HCT116 (cell line): Measurements from ENCODE around the gene CNPY3. TPM values are rescaled to one million over a fixed set of nuclear protein-coding genes. Genes with fewer than 3 reads are reported as not detected.
"Not testable (repeated sequence)": the region's sequence is repeated elsewhere in the genome, so short reads cannot be mapped to it uniquely, and the experiment has no call there.

Experiments used
- ATAC-seq: fragments of 200-7000 bp; cut with Tn5 transposase; 2 replicates; pipeline ENCODE4 v1.9.1; 2020; ENCODE audit warnings: mild to moderate bottlenecking, moderate library complexity
- Bru-seq: library from RNA; stranded (reverse); fragments of 400-500 nt; gene quantifications from one replicate; lab custom pipeline; 2021; lab: Mats Ljungman, UMichigan
- BruChase-seq, 2 experiments: library from RNA; stranded (reverse); fragments of 400-500 nt; gene quantifications; one replicate each; lab custom pipeline; 2021; lab: Mats Ljungman, UMichigan
- BruUV-seq: library from RNA; stranded (reverse); fragments of 400-500 nt; replicated peaks from 2 replicates; lab custom pipeline; 2021; lab: Mats Ljungman, UMichigan
- CTCF ChIA-PET: fragments of 300-600 bp; sonication (Branson Sonifier 250); formaldehyde crosslinking; loops from one replicate; lab custom pipeline; 2021; ENCODE audit warnings: antibody characterized with exemption; lab: Charles Lee
- POLR2A ChIA-PET: fragments of 300-600, 350-600 bp; sonication (Branson Sonifier 250); formaldehyde crosslinking; loops from one replicate; lab custom pipeline; 2021; ENCODE audit warnings: antibody characterized with exemption; lab: Charles Lee
- RAD21 ChIA-PET, 2 experiments: fragments of 300-600 bp; sonication (Branson Sonifier 250); formaldehyde crosslinking; loops; one replicate each; lab custom pipeline; 2023; ENCODE audit warnings: low total read pairs in 2 of 2; ENCODE audit not compliant: uncharacterized antibody in 2 of 2, unreplicated experiment in 2 of 2, low non-redundant PET in 1 of 2; lab: Charles Lee
- DNase-seq: peaks from one replicate; pipeline ENCODE4 v3.0.0-alpha.2; 2010; ENCODE audit warnings: low read depth, low spot score
- H2AFZ ChIP-seq: fragments of 200-600 bp; shearing (Covaris generic), sonication (generic); 2 replicates; pipeline ENCODE4 v1.6.1; 2017; ENCODE audit warnings: low read depth, mixed run types, mixed read lengths, antibody characterized with exemption, low read length; ENCODE audit not compliant: poor library complexity, severe bottlenecking
- H3K27ac ChIP-seq: 2 replicates; pipeline ENCODE4 v1.5.1; 2012; ENCODE audit warnings: low read depth, low read length
- H3K27me3 ChIP-seq: fragments of 200-600 bp; sonication (generic); 2 replicates; pipeline ENCODE4 v1.6.1; 2016; ENCODE audit warnings: mixed run types, low read length, mixed read lengths; ENCODE audit not compliant: insufficient read depth
- H3K36me3 ChIP-seq, 2 experiments: fragments of 200-500 bp in 1 of 2; fragments of 200-600 bp in 1 of 2; sonication (Bioruptor generic) in 1 of 2; sonication (generic) in 1 of 2; 2 replicates each; pipeline versions ENCODE4 v1.5.1 to v1.6.1; 2014 to 2016; ENCODE audit warnings: low read length in 2 of 2, inconsistent platforms in 1 of 2, mixed read lengths in 1 of 2, mixed run types in 1 of 2; ENCODE audit not compliant: insufficient read depth in 2 of 2, control insufficient read depth in 1 of 2
- H3K4me1 ChIP-seq, 2 experiments: fragments of 200-600 bp in 1 of 2; sonication (generic) in 1 of 2; 2 replicates each; pipeline versions ENCODE4 v1.5.1 to v1.6.1; 2012 to 2017; ENCODE audit warnings: low read length in 2 of 2, inconsistent platforms in 1 of 2, mild to moderate bottlenecking in 1 of 2, mixed read lengths in 1 of 2, mixed run types in 1 of 2, moderate library complexity in 1 of 2; ENCODE audit not compliant: insufficient read depth in 2 of 2, control insufficient read depth in 1 of 2
- H3K4me2 ChIP-seq: fragments of 200-600 bp; sonication (generic); 2 replicates; pipeline ENCODE4 v1.6.1; 2017; ENCODE audit warnings: mixed run types, low read length, mixed read lengths
- H3K4me3 ChIP-seq, 2 experiments: fragments of 200-600 bp in 1 of 2; sonication (generic) in 1 of 2; replicated peaks in 1 of 2; 2 replicates each; pipeline ENCODE4 v1.5.1; 2011 to 2016; ENCODE audit warnings: low read length in 2 of 2, control low read depth in 1 of 2, low read depth in 1 of 2, mild to moderate bottlenecking in 1 of 2, mixed read lengths in 1 of 2, mixed run types in 1 of 2
- H3K79me2 ChIP-seq: fragments of 200-600 bp; sonication (generic); 2 replicates; pipeline ENCODE4 v1.6.1; 2017; ENCODE audit warnings: mild to moderate bottlenecking, mixed run types, low read length, moderate library complexity, mixed read lengths; ENCODE audit not compliant: insufficient read depth
- H3K9ac ChIP-seq: fragments of 200-600 bp; sonication (generic); 2 replicates; pipeline ENCODE4 v1.6.1; 2016; ENCODE audit warnings: low read length, mixed read lengths
- H3K9me2 ChIP-seq: fragments of 200-600 bp; sonication (generic), shearing (Covaris generic); 2 replicates; pipeline ENCODE4 v1.6.1; 2017; ENCODE audit warnings: mixed run types, mild to moderate bottlenecking, moderate library complexity; ENCODE audit not compliant: insufficient read depth
- H3K9me3 ChIP-seq, 2 experiments: fragments of 200-500 bp in 1 of 2; fragments of 200-600 bp in 1 of 2; sonication (Bioruptor generic) in 1 of 2; sonication (generic) in 1 of 2; 2 replicates each; pipeline ENCODE4 v1.6.1; 2014 to 2017; ENCODE audit warnings: low read length in 2 of 2, mixed read lengths in 2 of 2, inconsistent platforms in 1 of 2, low read depth in 1 of 2, mild to moderate bottlenecking in 1 of 2, mixed run types in 1 of 2, moderate library complexity in 1 of 2; ENCODE audit not compliant: control insufficient read depth in 1 of 2, insufficient read depth in 1 of 2
- H4K20me1 ChIP-seq: fragments of 200-600 bp; sonication (generic), shearing (Covaris generic); 2 replicates; pipeline ENCODE4 v1.6.1; 2017; ENCODE audit warnings: mixed run types, mild to moderate bottlenecking, moderate library complexity; ENCODE audit not compliant: insufficient read depth
- CBX3 ChIP-seq: IDR thresholded peaks from 2 replicates; pipeline ENCODE4 v1.6.1; 2012; ENCODE audit warnings: low read depth
- CEBPB ChIP-seq: IDR thresholded peaks from 2 replicates; pipeline ENCODE4 v1.6.1; 2012; ENCODE audit warnings: low read depth
- ELF1 ChIP-seq: IDR thresholded peaks from 2 replicates; pipeline ENCODE4 v1.6.1; 2012; ENCODE audit warnings: low read depth, borderline replicate concordance
- MAX ChIP-seq: IDR thresholded peaks from 2 replicates; pipeline ENCODE4 v1.6.1; 2012
- POLR2A ChIP-seq: IDR thresholded peaks from 2 replicates; pipeline ENCODE4 v1.7.0; 2011; ENCODE audit warnings: borderline replicate concordance; ENCODE audit not compliant: insufficient read depth, insufficient read length; ENCODE audit errors: extremely low read depth
- POLR2AphosphoS5 ChIP-seq: IDR thresholded peaks from 2 replicates; pipeline ENCODE4 v1.6.1; 2011; ENCODE audit warnings: mild to moderate bottlenecking, low read depth, low read length, moderate library complexity
- RAD21 ChIP-seq: IDR thresholded peaks from 2 replicates; pipeline ENCODE4 v1.6.1; 2012; ENCODE audit warnings: low read depth, mild to moderate bottlenecking
- SIN3A ChIP-seq: IDR thresholded peaks from 2 replicates; pipeline ENCODE4 v1.6.1; 2012; ENCODE audit warnings: low read depth
- SP1 ChIP-seq: IDR thresholded peaks from 2 replicates; pipeline ENCODE4 v1.6.1; 2012; ENCODE audit warnings: low read depth
- TCF7L2 ChIP-seq: IDR thresholded peaks from 2 replicates; pipeline ENCODE4 v1.7.0; 2011; ENCODE audit warnings: borderline replicate concordance, inconsistent platforms; ENCODE audit not compliant: insufficient read depth, insufficient read length; ENCODE audit errors: extremely low read depth
- YY1 ChIP-seq: IDR thresholded peaks from 2 replicates; pipeline ENCODE4 v1.6.1; 2011; ENCODE audit warnings: low read length, low read depth, moderate library complexity, mild to moderate bottlenecking; ENCODE audit not compliant: insufficient replicate concordance; ENCODE audit errors: extremely low read depth
- ZBTB33 ChIP-seq: IDR thresholded peaks from 2 replicates; pipeline ENCODE4 v1.6.1; 2011; ENCODE audit warnings: mild to moderate bottlenecking, low read length, moderate library complexity; ENCODE audit not compliant: insufficient replicate concordance; ENCODE audit errors: extremely low read depth
- ZFX ChIP-seq: fragments of 450-650 bp; IDR thresholded peaks from 2 replicates; pipeline ENCODE4 v1.6.1; 2017
- intact Hi-C: fragments of 100-400 bp; cut with micrococcal nuclease; formaldehyde crosslinking; loops from 2 replicates; pipeline ENCODE4 v1.10.0; 2022
- long read RNA-seq: library from polyadenylated mRNA; unstranded; transcript quantifications from one replicate; pipeline ENCODE4 v2.0.0, GENCODE V29; 2021; ENCODE audit not compliant: unreplicated experiment
- polyA plus RNA-seq: library from polyadenylated mRNA; unstranded; fragments of >200 nt; gene quantifications from 2 replicates; pipeline ENCODE4 v1.2.1, GENCODE V29; 2012; ENCODE audit warnings: missing spikeins
- total RNA-seq: library from RNA; stranded (reverse); gene quantifications from one replicate; pipeline ENCODE4 v1.2.1, GENCODE V29; 2021; ENCODE audit not compliant: unreplicated experiment

Gene CNPY3
- total RNA-seq (49.1 TPM), Bru-seq, nascent RNA (percentile 82 among the genes with signal in this experiment), BruChase-seq, experiment 1, labeled RNA remaining after a 6-hour chase (percentile 84 among the genes with signal in this experiment), BruChase-seq, experiment 2, labeled RNA remaining after a 2-hour chase (percentile 84 among the genes with signal in this experiment)
- polyA plus RNA-seq = 55.2 and 60.5 TPM in 2 replicates
- long read RNA-seq, transcript CNPY3-201 (6 exons, 1,704 nt) = major isoform, 103 of 128 reads
- long read RNA-seq, partial matches to known transcripts = 8 of 128 reads
- long read RNA-seq, other reads (novel, unspliced or antisense) = 17 of 128 reads

- H3K27me3 ChIP-seq = no peaks in the 10 kb centered on the region
- ATAC-seq = peak; percentile 90
- TF ChIP-seq RAD21 (no peak), SP1 (peak; percentile 98), YY1 (no peak), SIN3A (peak; percentile 84; the same call in 1 of the 2 replicates), MAX (peak; percentile 99), TCF7L2 (peak; percentile 67), CBX3 (0 out of 2 replicates have a peak, but pooled peaks have one; percentile 48), ZBTB33 (no peak), ZFX (peak; percentile 70; the same call in 1 of the 2 replicates), ELF1 (peak; percentile 76; the same call in 1 of the 2 replicates), POLR2AphosphoS5 (peak; percentile 79), CEBPB (no peak), POLR2A (peak; percentile 33)
- TF ChIP-seq, all 23 proteins: peak for 9
- H4K20me1 ChIP-seq = no peaks in the 10 kb centered on the region
- intact Hi-C loops = loop anchor here (1.0 kb wide), 1 partner anchor 85 kb away; the partner anchor contains the start of gene KLHDC3
- no peaks in the 10 kb centered on the region for H3K9me3 ChIP-seq
- H3K79me2 ChIP-seq = peaks cover 43% of the 10 kb centered on the region
- ChIA-PET POLR2A (interaction anchor here (0.6 to 2.6 kb wide), 12 partner anchors 10 to 274 kb away, joined by 3 to 11 read pairs (median 3); partner anchors contain the start of genes PEX6, PPP2R5D and RRP36), RAD21 (interaction anchor here in 1 of 2 experiments (0.7 kb wide), 1 partner anchor 54 kb away, joined by 3 read pairs; no protein-coding TSS in a partner anchor), CTCF (interaction anchor here (0.6 to 0.8 kb wide), 2 partner anchors 8 to 405 kb away, joined by 3 to 4 read pairs; no protein-coding TSS in a partner anchor)
- H2AFZ ChIP-seq = peak within 1 kb of the TSS; percentile 52
- no peaks in the 10 kb centered on the region for H3K9me2 ChIP-seq
- H3K4me2 ChIP-seq = peak within 1 kb of the TSS; percentile 82
- H3K27ac ChIP-seq = peak within 1 kb of the TSS; percentile 88
- peaks cover 8 to 18% of the 10 kb centered on the region in 2 experiments; a peak in 3 of 4 replicates for H3K4me1 ChIP-seq
- BruUV-seq = TSS peak; percentile 72
- DNase-seq = peak; percentile 98
- H3K4me3 ChIP-seq = peak within 1 kb of the TSS; percentile 60 to 79
- H3K36me3 ChIP-seq = peaks cover 4 to 12% of the 10 kb centered on the region in 2 experiments; a peak in 3 of 4 replicates
- H3K9ac ChIP-seq = peak within 1 kb of the TSS; percentile 73
Observed at GRCh38 chr6:42928986-42929820, at the start of gene CNPY3. TSS of gene CNPY3 (plus strand) at chr6:42929480. CDS start at chr6:42929571, 91 bp downstream.

GRCh38 chr6:42880240-42880817, 49.0 kb upstream of the CNPY3 start:
- H2AFZ ChIP-seq, H3K9me2 ChIP-seq, RAD21 ChIA-PET, H4K20me1 ChIP-seq, DNase-seq, H3K9me3 ChIP-seq, H3K27me3 ChIP-seq, intact Hi-C loops, ATAC-seq: not testable (repeated sequence)
- Histone ChIP-seq H3K4me3 (peak overlapping the region; percentile 86 to 99), H3K36me3 (peaks cover 22 to 37% of the 10 kb centered on the region in 2 experiments), H3K4me2 (peak overlapping the region; percentile 90), H3K9ac (peak overlapping the region; percentile 93), H3K27ac (peak overlapping the region; percentile 79), H3K4me1 (peaks cover 0 to 18% of the 10 kb centered on the region in 2 experiments; a peak in 2 of 4 replicates), H3K79me2 (peaks cover 53% of the 10 kb centered on the region)
- POLR2A ChIA-PET = interaction anchor here (0.7 to 1.5 kb wide), 12 partner anchors 10 to 832 kb away, joined by 3 to 15 read pairs (median 4); partner anchors contain the start of genes BICRAL, CNPY3, PPP2R5D and TBCC
- CTCF ChIA-PET = interaction anchor here (1.8 kb wide), 1 partner anchor 219 kb away, joined by 13 read pairs; no protein-coding TSS in a partner anchor
- BruUV-seq = TSS peak; percentile 83
